PFSK-1 (cell line): ENCODE measurements around the gene PTPN4.

ENCODE experiments used
- POLR2AphosphoS5 ChIP-seq: IDR thresholded peaks from 2 replicates; pipeline ENCODE4 v1.6.1; 2012; ENCODE audit warnings: low read depth, mild to moderate bottlenecking, control low read depth, low read length, moderate library complexity
- TAF1 ChIP-seq: IDR thresholded peaks from 2 replicates; pipeline ENCODE4 v1.6.1; 2012; ENCODE audit warnings: low read length, control low read depth, borderline replicate concordance; ENCODE audit not compliant: insufficient read depth
- TF ChIP-seq, protein P1 (sequence below), 2 experiments: IDR thresholded peaks; 2 replicates each; pipeline versions ENCODE4 v1.6.1 to v1.8.0; 2011 to 2012; ENCODE audit warnings: low read depth in 2 of 2, low read length in 2 of 2, control low read depth in 1 of 2, inconsistent platforms in 1 of 2, mild to moderate bottlenecking in 1 of 2, moderate library complexity in 1 of 2; ENCODE audit not compliant: insufficient read depth in 1 of 2

DNA sequence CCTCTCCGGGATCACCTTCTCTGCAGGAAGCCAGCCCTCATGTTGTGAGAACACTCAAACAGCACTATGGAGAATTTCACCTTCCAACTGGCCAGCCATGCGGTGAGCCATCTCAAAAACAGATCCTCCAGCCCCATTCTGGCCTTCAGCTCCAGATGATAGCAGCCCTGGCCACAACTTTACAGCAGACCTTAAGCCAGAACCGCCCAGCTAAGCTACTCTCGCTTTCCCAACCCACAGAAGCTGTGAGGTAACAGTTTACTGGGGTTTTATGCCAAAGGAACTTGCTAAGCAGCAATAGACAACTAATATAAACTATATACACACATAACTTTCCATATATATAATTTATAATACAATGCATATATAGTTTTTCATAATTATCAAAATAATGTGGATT lies 11.6 kb upstream of the PTPN4 start:
- no peak for TF ChIP-seq TAF1
- TF ChIP-seq, protein P1, sequence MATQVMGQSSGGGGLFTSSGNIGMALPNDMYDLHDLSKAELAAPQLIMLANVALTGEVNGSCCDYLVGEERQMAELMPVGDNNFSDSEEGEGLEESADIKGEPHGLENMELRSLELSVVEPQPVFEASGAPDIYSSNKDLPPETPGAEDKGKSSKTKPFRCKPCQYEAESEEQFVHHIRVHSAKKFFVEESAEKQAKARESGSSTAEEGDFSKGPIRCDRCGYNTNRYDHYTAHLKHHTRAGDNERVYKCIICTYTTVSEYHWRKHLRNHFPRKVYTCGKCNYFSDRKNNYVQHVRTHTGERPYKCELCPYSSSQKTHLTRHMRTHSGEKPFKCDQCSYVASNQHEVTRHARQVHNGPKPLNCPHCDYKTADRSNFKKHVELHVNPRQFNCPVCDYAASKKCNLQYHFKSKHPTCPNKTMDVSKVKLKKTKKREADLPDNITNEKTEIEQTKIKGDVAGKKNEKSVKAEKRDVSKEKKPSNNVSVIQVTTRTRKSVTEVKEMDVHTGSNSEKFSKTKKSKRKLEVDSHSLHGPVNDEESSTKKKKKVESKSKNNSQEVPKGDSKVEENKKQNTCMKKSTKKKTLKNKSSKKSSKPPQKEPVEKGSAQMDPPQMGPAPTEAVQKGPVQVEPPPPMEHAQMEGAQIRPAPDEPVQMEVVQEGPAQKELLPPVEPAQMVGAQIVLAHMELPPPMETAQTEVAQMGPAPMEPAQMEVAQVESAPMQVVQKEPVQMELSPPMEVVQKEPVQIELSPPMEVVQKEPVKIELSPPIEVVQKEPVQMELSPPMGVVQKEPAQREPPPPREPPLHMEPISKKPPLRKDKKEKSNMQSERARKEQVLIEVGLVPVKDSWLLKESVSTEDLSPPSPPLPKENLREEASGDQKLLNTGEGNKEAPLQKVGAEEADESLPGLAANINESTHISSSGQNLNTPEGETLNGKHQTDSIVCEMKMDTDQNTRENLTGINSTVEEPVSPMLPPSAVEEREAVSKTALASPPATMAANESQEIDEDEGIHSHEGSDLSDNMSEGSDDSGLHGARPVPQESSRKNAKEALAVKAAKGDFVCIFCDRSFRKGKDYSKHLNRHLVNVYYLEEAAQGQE (IDR thresholded peaks at IDR 0.05; ENCODE audit: insufficient read depth in 1 of 2, low read depth in 2 of 2, low read length in 2 of 2), result no peak
- no peak for TF ChIP-seq POLR2AphosphoS5
